ENCODE measurements around the gene OPN4. TPM values are rescaled to one million over a fixed set of nuclear protein-coding genes. Genes with fewer than 3 reads are reported as not detected.

Gene OPN4, protein sequence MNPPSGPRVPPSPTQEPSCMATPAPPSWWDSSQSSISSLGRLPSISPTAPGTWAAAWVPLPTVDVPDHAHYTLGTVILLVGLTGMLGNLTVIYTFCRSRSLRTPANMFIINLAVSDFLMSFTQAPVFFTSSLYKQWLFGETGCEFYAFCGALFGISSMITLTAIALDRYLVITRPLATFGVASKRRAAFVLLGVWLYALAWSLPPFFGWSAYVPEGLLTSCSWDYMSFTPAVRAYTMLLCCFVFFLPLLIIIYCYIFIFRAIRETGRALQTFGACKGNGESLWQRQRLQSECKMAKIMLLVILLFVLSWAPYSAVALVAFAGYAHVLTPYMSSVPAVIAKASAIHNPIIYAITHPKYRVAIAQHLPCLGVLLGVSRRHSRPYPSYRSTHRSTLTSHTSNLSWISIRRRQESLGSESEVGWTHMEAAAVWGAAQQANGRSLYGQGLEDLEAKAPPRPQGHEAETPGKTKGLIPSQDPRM
- total RNA-seq = not detected in 2 replicates
- not detected in 2 replicates for polyA plus RNA-seq
- not detected in 2 replicates for polyA plus RNA-seq (2011; cell fraction: cytosol; rRNA removed)
- not detected in 2 replicates for polyA plus RNA-seq (2011; cell fraction: nucleus; rRNA removed)
- polyA plus RNA-seq (2012) = not detected in 2 replicates
- not detected in 2 replicates for polyA minus RNA-seq
- polyA minus RNA-seq (2011; cell fraction: cytosol; rRNA and poly(A)+ RNA removed) = not detected
- polyA minus RNA-seq (2011; cell fraction: nucleus; rRNA and poly(A)+ RNA removed) = not detected in 2 replicates
- Bru-seq, nascent RNA = not detected
- BruChase-seq, experiment 1, labeled RNA remaining after a 6-hour chase = not detected
- BruChase-seq, experiment 2, labeled RNA remaining after a 2-hour chase = not detected
- long read RNA-seq = 0 reads

DNA sequence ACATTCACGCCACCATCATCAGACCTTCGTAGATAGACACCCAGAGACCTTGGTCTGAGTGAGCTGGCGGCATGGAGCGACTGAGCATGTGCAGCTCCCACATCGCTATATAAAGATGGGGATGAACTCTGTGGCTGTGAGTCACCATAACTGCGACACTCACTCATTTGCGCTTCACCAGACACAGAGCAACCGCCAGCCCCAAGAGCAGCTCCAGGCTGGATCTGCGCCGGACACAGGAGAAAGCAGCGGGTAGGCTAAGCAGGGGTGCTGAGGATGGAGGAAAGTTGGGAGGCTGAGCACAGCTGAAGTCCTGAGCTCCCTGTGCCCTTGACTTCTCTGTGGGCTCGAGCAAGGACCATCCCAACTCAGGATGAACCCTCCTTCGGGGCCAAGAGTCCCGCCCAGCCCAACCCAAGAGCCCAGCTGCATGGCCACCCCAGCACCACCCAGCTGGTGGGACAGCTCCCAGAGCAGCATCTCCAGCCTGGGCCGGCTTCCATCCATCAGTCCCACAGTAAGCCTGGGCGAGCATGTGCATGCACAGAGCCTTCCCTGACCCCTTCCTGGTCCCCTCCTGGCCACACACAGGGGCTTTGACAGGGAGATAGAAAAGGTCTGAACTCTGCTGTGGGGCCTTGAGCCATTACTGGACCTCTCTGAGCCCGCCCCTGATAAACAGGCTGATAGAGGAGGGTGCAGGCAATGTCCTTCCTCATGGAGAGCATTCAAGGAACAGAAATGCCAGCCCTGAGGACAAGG lies at the start of gene OPN4:
OPN4 (plus strand) TSS at position 137 of the 762 bp plus-strand sequence; CDS start at position 374, 237 bp downstream.
- CTCF ChIA-PET = no interaction called here
- no peak within 1 kb of the TSS for H3K9ac ChIP-seq (replicated peaks; ENCODE audit: extremely low read depth, insufficient read depth, low read length)
- no peak for DNase-seq (ENCODE audit: low read depth, low spot score)
- no peaks in the 10 kb centered on the region for H3K9me1 ChIP-seq (replicated peaks; ENCODE audit: control insufficient read depth, extremely low read depth, insufficient read depth, low read length)
- H3K9me3 ChIP-seq (replicated peaks; ENCODE audit: control insufficient read depth, insufficient read depth, low read length) = no peaks in the 10 kb centered on the region
- H2AFZ ChIP-seq (ENCODE audit: low read depth, low read length) = no peak within 1 kb of the TSS
- no peaks in the 10 kb centered on the region for H4K20me1 ChIP-seq (replicated peaks; ENCODE audit: control insufficient read depth, extremely low read depth, insufficient read depth, low read length)
- no peak within 1 kb of the TSS for H3K4me2 ChIP-seq (ENCODE audit: insufficient read depth, low read length)
- no peak within 1 kb of the TSS for H3K4me3 ChIP-seq (replicated peaks in 1 of 3; ENCODE audit: insufficient read depth in 1 of 3, low read depth in 1 of 3, low read length in 3 of 3)
- no peaks in the 10 kb centered on the region for H3K27me3 ChIP-seq (ENCODE audit: control insufficient read depth in 2 of 2, insufficient read depth in 2 of 2, low read length in 2 of 2)
- no TSS peak for BruUV-seq (replicated peaks)
- H3K79me2 ChIP-seq (ENCODE audit: control insufficient read depth, insufficient read depth, low read length) = no peaks in the 10 kb centered on the region
- intact Hi-C loops (cut with micrococcal nuclease) (no loop called here), dilution Hi-C loops (cut with MboI; ENCODE audit: extremely low pct_ligation_motif_present, low sequenced_read_pairs) (no loop called here)
- POLR2A ChIA-PET = no interaction called here
- no peak for FAIRE-seq
- TF ChIP-seq, protein P1, sequence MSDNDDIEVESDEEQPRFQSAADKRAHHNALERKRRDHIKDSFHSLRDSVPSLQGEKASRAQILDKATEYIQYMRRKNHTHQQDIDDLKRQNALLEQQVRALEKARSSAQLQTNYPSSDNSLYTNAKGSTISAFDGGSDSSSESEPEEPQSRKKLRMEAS (IDR thresholded peaks at IDR 0.05; ENCODE audit: insufficient read depth, insufficient read length) = no peak
- TF ChIP-seq FOS (IDR thresholded peaks at IDR 0.05; ENCODE audit: borderline replicate concordance, insufficient read depth, low read length) (no peak), GATA2 (IDR thresholded peaks at IDR 0.05; ENCODE audit: insufficient read depth, insufficient read length, low read depth, low read length) (no peak), POLR2A (IDR thresholded peaks at IDR 0.05; ENCODE audit: low read depth, low read length) (no peak), POLR2AphosphoS5 (IDR thresholded peaks at IDR 0.05; ENCODE audit: insufficient read depth, low read depth, low read length) (no peak), JUN (IDR thresholded peaks at IDR 0.05; ENCODE audit: borderline replicate concordance, insufficient read depth, insufficient read length, low read depth) (no peak), MYC (IDR thresholded peaks at IDR 0.05; ENCODE audit: low read depth, low read length) (no peak), EZH2 (IDR thresholded peaks at IDR 0.05; ENCODE audit: borderline replicate concordance, low read depth, low read length, severe bottlenecking) (no peak)
- TF ChIP-seq, protein P2, sequence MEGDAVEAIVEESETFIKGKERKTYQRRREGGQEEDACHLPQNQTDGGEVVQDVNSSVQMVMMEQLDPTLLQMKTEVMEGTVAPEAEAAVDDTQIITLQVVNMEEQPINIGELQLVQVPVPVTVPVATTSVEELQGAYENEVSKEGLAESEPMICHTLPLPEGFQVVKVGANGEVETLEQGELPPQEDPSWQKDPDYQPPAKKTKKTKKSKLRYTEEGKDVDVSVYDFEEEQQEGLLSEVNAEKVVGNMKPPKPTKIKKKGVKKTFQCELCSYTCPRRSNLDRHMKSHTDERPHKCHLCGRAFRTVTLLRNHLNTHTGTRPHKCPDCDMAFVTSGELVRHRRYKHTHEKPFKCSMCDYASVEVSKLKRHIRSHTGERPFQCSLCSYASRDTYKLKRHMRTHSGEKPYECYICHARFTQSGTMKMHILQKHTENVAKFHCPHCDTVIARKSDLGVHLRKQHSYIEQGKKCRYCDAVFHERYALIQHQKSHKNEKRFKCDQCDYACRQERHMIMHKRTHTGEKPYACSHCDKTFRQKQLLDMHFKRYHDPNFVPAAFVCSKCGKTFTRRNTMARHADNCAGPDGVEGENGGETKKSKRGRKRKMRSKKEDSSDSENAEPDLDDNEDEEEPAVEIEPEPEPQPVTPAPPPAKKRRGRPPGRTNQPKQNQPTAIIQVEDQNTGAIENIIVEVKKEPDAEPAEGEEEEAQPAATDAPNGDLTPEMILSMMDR (IDR thresholded peaks at IDR 0.05; ENCODE audit: extremely low read depth in 1 of 2, insufficient read depth in 1 of 2, low read depth in 1 of 2, low read length in 2 of 2) = no peak
- H3K4me1 ChIP-seq (ENCODE audit: control insufficient read depth, extremely low read depth, insufficient read depth, low read length) = no peaks in the 10 kb centered on the region
- no peaks in the 10 kb centered on the region for H3K36me3 ChIP-seq (ENCODE audit: control insufficient read depth in 2 of 2, extremely low read depth in 1 of 2, insufficient read depth in 2 of 2, low read length in 2 of 2)
- H3K27ac ChIP-seq (ENCODE audit: insufficient read depth, low read depth, low read length) = no peak within 1 kb of the TSS

All from endothelial cell of umbilical vein (primary cell).